Skeletal muscle tissue (tissue), 4 donors: Measurements from ENCODE around the gene SETDB2. TPM values are rescaled to one million over a fixed set of nuclear protein-coding genes. Genes with fewer than 3 reads are reported as not detected.

Experiments
- H3K27ac ChIP-seq: one replicate; pipeline ENCODE4 v1.7.0; 2013; ENCODE audit warnings: mild to moderate bottlenecking, low read depth, low read length, inconsistent platforms
- H3K27me3 ChIP-seq, 3 donors: one replicate each; pipeline ENCODE4 v1.7.0; 2013; ENCODE audit warnings: low read length in 3 of 3; ENCODE audit not compliant: control insufficient read depth in 3 of 3, insufficient read depth in 3 of 3
- H3K36me3 ChIP-seq, 3 donors: one replicate each; pipeline ENCODE4 v1.7.0; 2013; ENCODE audit warnings: low read length in 3 of 3; ENCODE audit not compliant: control insufficient read depth in 3 of 3, insufficient read depth in 3 of 3
- H3K4me1 ChIP-seq, 3 donors: one replicate each; pipeline ENCODE4 v1.7.0; 2013; ENCODE audit warnings: low read length in 3 of 3, mild to moderate bottlenecking in 3 of 3; ENCODE audit not compliant: control insufficient read depth in 3 of 3, insufficient read depth in 3 of 3
- H3K4me3 ChIP-seq, 3 donors: one replicate each; pipeline ENCODE4 v1.7.0; 2013; ENCODE audit warnings: low read length in 3 of 3
- H3K9ac ChIP-seq, 3 donors: one replicate each; pipeline ENCODE4 v1.7.0; 2013; ENCODE audit warnings: low read length in 3 of 3, mild to moderate bottlenecking in 3 of 3, moderate library complexity in 2 of 3, low read depth in 1 of 3
- H3K9me3 ChIP-seq, 3 donors: one replicate each; pipeline ENCODE4 v1.7.0; 2013; ENCODE audit warnings: low read length in 3 of 3; ENCODE audit not compliant: control insufficient read depth in 3 of 3
- total RNA-seq: library from RNA; depleted of rRNA; stranded (reverse); fragments of >200 nt; gene quantifications from one replicate; pipeline ENCODE4 v1.2.3, GENCODE V29; 2014
- donor health status: Osteomylitis.

The SETDB2 gene
- total RNA-seq, 1 donor from 2014 or later = 6.8 TPM

DNA sequence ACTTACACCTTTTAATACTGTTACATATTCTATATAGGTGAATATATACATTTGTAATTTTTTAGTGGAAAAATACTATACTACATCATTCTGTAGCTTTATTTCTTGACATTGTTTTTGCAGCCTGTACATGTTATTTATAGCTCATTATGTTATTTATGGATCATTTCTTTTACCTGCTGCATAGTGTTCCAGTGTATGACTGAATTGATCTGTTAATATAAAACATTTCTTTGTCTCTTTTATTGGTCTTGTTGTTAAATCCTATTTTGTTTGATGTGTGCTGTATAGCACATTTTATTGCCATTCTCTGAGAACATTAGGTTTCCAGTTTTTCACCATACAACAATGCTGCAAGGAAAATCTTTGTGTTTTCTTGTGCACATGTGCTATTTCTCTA is 2.4 kb downstream of the SETDB2 start:
- Histone ChIP-seq H3K27ac (no peak overlapping the region), H3K4me1 (peaks cover 0 to 11% (median 0%) of the 10 kb centered on the region in 3 donors), H3K9ac (no peak overlapping the region), H3K4me3 (no peak overlapping the region), H3K9me3 (no peaks in the 10 kb centered on the region), H3K27me3 (no peaks in the 10 kb centered on the region), H3K36me3 (no peaks in the 10 kb centered on the region)

DNA sequence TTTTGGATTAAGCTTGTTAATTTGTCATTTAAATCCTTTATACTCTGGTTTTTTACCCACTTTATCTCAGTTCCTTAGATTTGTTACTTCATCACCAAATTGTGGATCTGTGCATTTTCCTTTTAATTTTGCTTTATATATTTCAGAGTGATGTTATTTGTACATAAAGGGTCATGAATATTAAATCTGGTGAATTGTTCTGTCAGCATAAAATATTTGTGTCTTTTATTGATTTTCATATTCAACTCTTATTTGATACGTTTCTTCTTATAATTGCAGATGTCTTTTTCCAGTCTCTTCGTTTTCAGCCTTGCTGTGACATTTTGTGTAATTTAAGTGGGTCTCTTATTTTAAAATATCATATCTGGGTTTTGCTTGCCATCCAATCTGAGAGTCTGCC is 4.7 kb downstream of the SETDB2 start:
- peaks cover 0 to 11% (median 0%) of the 10 kb centered on the region in 3 donors for H3K4me1 ChIP-seq
- H3K9me3 ChIP-seq = no peaks in the 10 kb centered on the region
- H3K27me3 ChIP-seq = no peaks in the 10 kb centered on the region
- no peaks in the 10 kb centered on the region for H3K36me3 ChIP-seq
- no peak overlapping the region for H3K4me3 ChIP-seq
- no peak overlapping the region for H3K9ac ChIP-seq
- H3K27ac ChIP-seq = no peak overlapping the region

DNA sequence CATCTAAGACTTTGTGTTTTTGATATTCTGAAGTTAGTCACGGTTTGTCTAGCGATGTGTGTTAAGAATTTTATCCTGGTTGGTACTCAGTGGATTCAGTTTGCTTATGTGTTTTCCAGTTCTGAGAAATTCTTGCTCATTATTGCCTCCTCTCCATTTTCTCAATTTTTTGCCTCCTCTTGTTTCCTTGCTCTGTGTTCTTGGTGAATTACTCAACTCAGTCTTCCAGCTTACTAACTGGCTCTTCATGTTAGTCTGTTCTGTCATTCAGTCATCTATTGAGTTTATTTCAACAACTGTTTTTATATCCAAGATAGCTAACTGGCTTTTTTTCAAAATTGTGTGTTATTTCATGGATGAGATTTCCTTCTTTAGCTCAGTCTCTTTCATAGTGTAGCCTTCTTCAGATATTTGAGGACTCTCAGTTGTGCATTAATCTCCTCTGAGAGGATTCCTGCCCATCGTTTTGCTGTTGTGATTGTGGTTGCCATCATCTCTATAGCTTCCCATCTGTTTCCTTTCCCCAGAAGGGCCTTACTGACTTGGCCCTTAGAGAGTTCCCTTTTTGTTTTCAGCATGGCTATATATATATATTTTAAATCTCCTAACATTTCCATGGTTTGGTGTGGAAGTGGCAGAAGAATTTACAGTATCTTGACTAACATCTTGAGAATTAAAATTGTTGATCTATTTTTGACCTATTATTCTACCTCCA is 6.2 kb downstream of the SETDB2 start:
- Histone ChIP-seq H3K4me1 (peaks cover 0 to under 1% (median 0%) of the 10 kb centered on the region in 3 donors), H3K9me3 (no peaks in the 10 kb centered on the region), H3K9ac (no peak overlapping the region), H3K27me3 (no peaks in the 10 kb centered on the region), H3K36me3 (no peaks in the 10 kb centered on the region), H3K4me3 (no peak overlapping the region), H3K27ac (no peak overlapping the region)

DNA sequence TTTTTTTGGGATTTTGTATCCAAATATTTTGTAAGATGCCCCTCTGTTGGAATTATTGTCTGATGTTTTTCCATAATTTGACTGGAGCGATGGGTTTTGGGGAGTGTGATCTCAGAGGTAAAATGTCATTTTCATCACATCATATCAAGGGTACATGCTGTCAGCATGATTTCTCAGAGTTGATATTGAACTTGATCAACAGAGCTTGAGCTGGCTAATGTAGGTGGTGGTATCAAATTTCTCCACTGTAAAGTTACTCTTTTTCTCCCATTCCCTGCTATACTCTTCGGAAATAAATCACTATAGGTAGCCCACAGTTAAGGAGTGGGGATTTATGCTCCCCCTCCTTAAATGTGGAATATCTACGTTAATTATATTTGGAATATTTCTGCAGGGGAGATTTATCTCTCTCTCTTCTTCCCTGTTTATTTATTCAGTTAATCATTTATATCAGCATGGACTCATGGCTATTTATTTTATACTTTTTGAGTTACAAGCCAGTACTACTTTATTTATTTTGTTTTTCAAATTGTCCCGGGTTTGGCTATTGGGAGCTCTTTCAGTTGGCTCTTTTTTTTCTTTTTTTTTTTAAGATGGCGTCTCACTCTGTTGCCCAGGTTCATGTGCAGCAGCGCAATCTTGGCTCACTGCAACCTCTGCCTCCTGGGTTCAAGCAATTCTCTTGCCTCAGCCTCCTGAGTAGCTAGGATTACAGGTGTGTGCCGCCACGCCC is 8.8 kb downstream of the SETDB2 start:
- Histone ChIP-seq H3K9ac (no peak overlapping the region), H3K27me3 (no peaks in the 10 kb centered on the region), H3K4me3 (no peak overlapping the region), H3K36me3 (no peaks in the 10 kb centered on the region), H3K4me1 (no peaks in the 10 kb centered on the region), H3K9me3 (no peaks in the 10 kb centered on the region), H3K27ac (no peak overlapping the region)

DNA sequence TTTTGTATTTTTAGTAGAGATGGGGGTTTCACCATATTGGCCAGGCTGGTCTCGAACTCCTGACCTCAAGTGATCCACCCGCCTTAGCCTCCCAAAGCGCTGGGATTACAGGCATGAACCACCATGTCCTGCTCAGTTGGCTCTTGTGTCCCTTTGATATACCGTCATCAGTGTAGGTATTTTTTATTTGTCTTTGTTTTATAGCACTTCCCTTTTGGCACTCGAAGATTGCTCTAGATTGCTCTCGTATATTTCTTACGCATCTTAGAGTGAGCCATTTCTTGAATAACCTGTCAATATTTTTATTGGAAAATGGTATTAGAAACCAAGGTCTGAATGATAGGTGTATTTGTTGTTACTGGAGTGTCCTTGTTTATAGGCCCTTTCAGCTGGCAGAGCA is 9.4 kb downstream of the SETDB2 start:
- no peaks in the 10 kb centered on the region for H3K27me3 ChIP-seq
- no peaks in the 10 kb centered on the region for H3K4me1 ChIP-seq
- no peaks in the 10 kb centered on the region for H3K9me3 ChIP-seq
- H3K27ac ChIP-seq = no peak overlapping the region
- no peaks in the 10 kb centered on the region for H3K36me3 ChIP-seq
- no peak overlapping the region for H3K9ac ChIP-seq
- no peak overlapping the region for H3K4me3 ChIP-seq

DNA sequence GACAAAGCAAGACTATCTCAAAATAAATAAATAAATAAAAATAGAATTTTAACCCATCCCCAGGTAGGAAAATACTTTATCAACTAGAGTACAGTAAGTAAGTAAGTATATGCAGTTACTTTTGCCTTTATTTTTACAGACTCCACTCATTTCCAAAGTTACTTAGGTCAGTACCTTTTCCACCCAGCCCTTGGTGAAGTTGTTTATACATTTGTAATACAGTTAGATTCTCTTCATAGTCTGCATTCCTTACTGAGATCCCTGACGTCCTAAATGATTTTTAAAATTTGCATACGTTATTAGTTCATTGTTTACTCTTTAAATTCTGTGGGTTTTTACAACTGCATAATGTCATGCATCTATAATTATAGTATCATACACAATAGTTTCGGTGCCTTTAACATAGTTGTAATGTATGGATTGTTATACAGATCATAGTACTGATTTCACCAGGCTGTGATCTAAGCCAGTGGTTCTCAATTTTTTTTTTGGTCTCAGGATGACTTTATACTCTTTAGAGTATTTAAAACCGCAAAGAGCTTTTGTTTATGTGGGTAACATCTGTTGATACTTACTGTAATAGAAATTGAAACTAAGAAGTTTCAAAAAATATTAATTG is 10.4 kb downstream of the SETDB2 start:
- Histone ChIP-seq H3K36me3 (no peaks in the 10 kb centered on the region), H3K27me3 (no peaks in the 10 kb centered on the region), H3K27ac (no peak overlapping the region), H3K9me3 (no peaks in the 10 kb centered on the region), H3K9ac (no peak overlapping the region), H3K4me1 (no peaks in the 10 kb centered on the region), H3K4me3 (no peak overlapping the region)

DNA sequence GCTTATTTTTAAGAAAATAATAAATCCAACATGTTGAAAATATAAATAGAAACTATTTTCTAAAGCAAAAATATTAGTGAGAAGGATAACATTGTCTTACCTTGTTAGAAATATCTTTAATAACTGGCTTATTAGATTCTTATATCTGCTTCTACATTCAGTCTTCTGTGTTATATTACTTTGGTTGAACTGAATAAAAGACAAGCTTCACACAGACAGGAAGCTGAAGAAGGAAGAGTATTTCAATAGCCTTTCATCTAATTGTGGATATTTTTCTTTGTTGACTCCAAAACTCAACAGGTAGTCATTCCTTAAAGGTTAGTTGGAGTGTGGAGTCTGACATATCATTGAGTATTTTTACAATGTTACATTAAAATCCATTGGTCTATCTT is 10.9 kb downstream of the SETDB2 start:
- H3K27me3 ChIP-seq = no peaks in the 10 kb centered on the region
- no peak overlapping the region for H3K27ac ChIP-seq
- H3K4me1 ChIP-seq = no peaks in the 10 kb centered on the region
- H3K4me3 ChIP-seq = no peak overlapping the region
- H3K36me3 ChIP-seq = no peaks in the 10 kb centered on the region
- no peak overlapping the region for H3K9ac ChIP-seq
- no peaks in the 10 kb centered on the region for H3K9me3 ChIP-seq

DNA sequence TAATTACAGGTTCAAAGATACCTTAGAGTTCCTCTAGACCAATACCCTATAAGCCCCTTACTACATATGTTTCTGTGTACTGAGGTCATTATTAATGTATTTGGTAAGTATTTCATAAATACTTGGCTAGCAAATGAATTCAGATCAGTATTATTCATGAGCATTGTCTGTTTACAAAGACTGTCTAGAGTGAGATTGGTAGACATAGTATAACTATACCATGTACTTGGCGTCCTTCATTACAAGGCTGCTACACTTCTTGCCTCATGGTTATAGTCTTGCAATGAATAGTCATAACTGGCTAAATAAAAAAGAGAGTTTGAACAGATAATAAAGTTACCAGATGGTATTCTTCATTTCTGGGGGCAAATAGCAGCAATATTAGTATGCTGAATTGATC is 12.1 kb downstream of the SETDB2 start:
- Histone ChIP-seq H3K36me3 (no peaks in the 10 kb centered on the region), H3K4me3 (no peak overlapping the region), H3K9me3 (no peaks in the 10 kb centered on the region), H3K27ac (no peak overlapping the region), H3K4me1 (no peaks in the 10 kb centered on the region), H3K27me3 (no peaks in the 10 kb centered on the region), H3K9ac (no peak overlapping the region)

DNA sequence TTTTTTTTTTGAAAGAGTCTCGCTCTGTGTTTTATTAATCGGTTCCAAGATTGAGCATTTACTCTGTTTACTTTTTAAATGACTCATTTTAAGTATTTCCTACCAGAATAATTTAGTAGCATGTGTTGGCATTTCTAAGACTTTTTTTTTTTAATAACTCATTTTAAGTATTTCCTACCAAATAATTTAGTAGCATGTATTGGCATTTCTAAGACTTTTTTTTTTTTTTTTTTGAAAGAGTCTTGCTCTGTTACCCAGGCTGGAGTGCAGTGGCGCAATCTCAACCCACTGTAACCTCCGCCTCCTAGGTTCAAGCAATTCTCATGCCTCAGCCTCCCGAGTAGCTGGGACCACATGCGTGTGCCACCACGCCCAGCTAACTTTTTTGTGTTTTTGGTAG is 13.1 kb downstream of the SETDB2 start:
- no peak overlapping the region for H3K27ac ChIP-seq

DNA sequence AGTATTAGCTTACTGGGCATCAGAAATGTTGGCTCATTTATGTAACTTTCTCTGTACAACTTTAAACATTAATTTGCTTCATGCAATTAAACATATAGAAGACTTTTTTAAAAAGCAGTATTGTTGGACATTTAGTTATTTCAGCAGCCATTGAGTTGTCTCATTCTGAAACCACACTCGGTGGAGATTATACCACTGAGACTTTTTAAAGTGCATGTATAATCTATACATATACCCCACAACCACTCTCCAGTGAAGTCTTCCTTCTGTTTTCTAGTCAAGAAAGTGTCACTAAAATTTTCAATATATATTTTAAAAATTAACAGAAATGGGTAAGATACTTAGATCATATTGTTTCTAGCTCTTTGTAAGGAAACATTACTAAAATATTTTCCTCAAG is 15.5 kb downstream of the SETDB2 start:
- Histone ChIP-seq H3K9me3 (peaks cover 0 to 4% (median 0%) of the 10 kb centered on the region in 3 donors), H3K36me3 (peaks cover 6 to 24% (median 7%) of the 10 kb centered on the region in 3 donors), H3K27ac (no peak overlapping the region), H3K9ac (no peak overlapping the region), H3K4me1 (no peaks in the 10 kb centered on the region), H3K4me3 (no peak overlapping the region), H3K27me3 (no peaks in the 10 kb centered on the region)

More for the DNA sequence above, 13.1 kb downstream of the SETDB2 start:
- H3K9me3 ChIP-seq = no peaks in the 10 kb centered on the region
- H3K36me3 ChIP-seq = peaks cover 0 to 9% (median 7%) of the 10 kb centered on the region in 3 donors
- H3K4me3 ChIP-seq = no peak overlapping the region
- no peak overlapping the region for H3K9ac ChIP-seq
- no peaks in the 10 kb centered on the region for H3K27me3 ChIP-seq
- no peaks in the 10 kb centered on the region for H3K4me1 ChIP-seq
